Kidney (tissue), 14 donors: Measurements from ENCODE around the gene ADGRA3. TPM values are rescaled to one million over a fixed set of nuclear protein-coding genes. Genes with fewer than 3 reads are reported as not detected.

Source experiments
- DNase-seq, 5 donors: peaks; one replicate each; pipeline ENCODE4 v3.0.0-alpha.2; 2013 to 2020
- FAIRE-seq: peaks from 2 replicates; lab custom pipeline; 2012; peaks lifted over from hg19 to GRCh38; lab: Jason Lieb, UNC
- H3K27ac ChIP-seq, 2 donors: one replicate each; pipeline ENCODE4 v1.7.0; 2013; ENCODE audit warnings: low read depth in 2 of 2, low read length in 2 of 2, inconsistent platforms in 1 of 2
- H3K27me3 ChIP-seq: one replicate; pipeline ENCODE4 v1.7.1; 2013; ENCODE audit warnings: low read length, inconsistent platforms; ENCODE audit not compliant: control insufficient read depth, insufficient read depth
- H3K36me3 ChIP-seq, 3 donors: one replicate each; pipeline versions ENCODE4 v1.7.0 to v1.7.1; 2013; ENCODE audit warnings: low read length in 3 of 3, control low read depth in 1 of 3, inconsistent platforms in 1 of 3; ENCODE audit not compliant: insufficient read depth in 3 of 3, control insufficient read depth in 2 of 3
- H3K4me1 ChIP-seq, 3 donors: one replicate each; pipeline versions ENCODE4 v1.7.0 to v1.7.1; 2013; ENCODE audit warnings: low read length in 3 of 3, inconsistent platforms in 1 of 3, low read depth in 1 of 3; ENCODE audit not compliant: control insufficient read depth in 2 of 3, insufficient read depth in 2 of 3
- H3K4me3 ChIP-seq, 3 donors: one replicate each; pipeline versions ENCODE4 v1.7.0 to v1.8.1; 2013; ENCODE audit warnings: low read length in 3 of 3, control low read depth in 1 of 3, inconsistent platforms in 1 of 3
- H3K9ac ChIP-seq, 3 donors: one replicate each; pipeline versions ENCODE4 v1.7.0 to v1.7.1; 2013; ENCODE audit warnings: low read length in 3 of 3, control low read depth in 1 of 3, inconsistent platforms in 1 of 3
- H3K9me3 ChIP-seq, 3 donors: one replicate each; pipeline versions ENCODE4 v1.7.0 to v1.7.1; 2013; ENCODE audit warnings: low read length in 3 of 3, control low read depth in 1 of 3, inconsistent platforms in 1 of 3; ENCODE audit not compliant: control insufficient read depth in 2 of 3, insufficient read depth in 1 of 3
- intact Hi-C: fragments of 100-400 bp; cut with DNase I; formaldehyde crosslinking; loops from one replicate; pipeline ENCODE4 v1.11.1; 2022
- polyA plus RNA-seq: library from polyadenylated mRNA; stranded (reverse); fragments of 350-450 nt; fragmentation: Illumina TruSeq; extraction: RNeasy Lipid Tissue Mini Kit (QIAGEN cat#74804); gene quantifications from one replicate; pipeline ENCODE4 v1.2.3, GENCODE V29; 2014; ENCODE audit warnings: low read depth, low replicate concordance; ENCODE audit not compliant: insufficient read depth
- total RNA-seq: library from RNA; stranded (reverse); fragmentation: NEBNext Ultra II Directional; extraction: Animal tissue kit (Norgen Biotek cat#: 25700); gene quantifications from one replicate; pipeline ENCODE4 v1.2.1, GENCODE V29; 2021
- TF ChIP-seq, protein P1 (sequence below): IDR thresholded peaks from 3 replicates; pipeline ENCODE4 v1.5.1; 2012; ENCODE audit warnings: mild to moderate bottlenecking, moderate library complexity, borderline replicate concordance; ENCODE audit not compliant: insufficient read depth; ENCODE audit errors: extremely low read depth
- donor health status: control.
- donor health status: control.
- donor health status: control.
- donor health status: control.
- donor health status: control.
- donor health status: DM: yes; HTN: yes; CAD: no.
- donor health status: Normal renal cell carcinoma (clear cell type).

The ADGRA3 gene
- total and polyA plus RNA-seq, 2 donors from 2014 or later = 8.2 to 28.7 TPM

DNA sequence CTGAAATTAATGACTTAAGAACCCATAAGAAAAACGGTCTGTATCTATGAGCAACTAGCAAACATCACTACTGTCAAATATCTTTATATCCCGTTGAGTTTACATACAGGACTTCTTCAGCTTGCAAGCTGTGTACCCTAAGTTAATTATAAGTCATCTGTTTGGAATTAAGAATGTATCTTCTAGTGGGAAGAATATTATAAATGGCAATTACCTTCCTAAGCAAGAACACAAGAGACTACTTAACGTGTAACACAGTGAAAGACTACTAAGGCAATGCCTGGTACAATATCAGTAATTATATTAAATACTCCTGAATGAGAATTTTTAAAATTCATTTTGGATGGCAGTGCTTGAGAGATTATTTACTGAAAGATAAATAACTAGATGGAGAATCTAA, 58.5 kb downstream of the ADGRA3 start:
- Histone ChIP-seq H3K4me3 (no peak overlapping the region), H3K9me3 (no peaks in the 10 kb centered on the region), H3K27ac (no peak overlapping the region), H3K4me1 (peaks cover 2 to 6% (median 3%) of the 10 kb centered on the region in 3 donors), H3K9ac (no peak overlapping the region), H3K27me3 (no peaks in the 10 kb centered on the region), H3K36me3 (peaks cover 0 to 2% (median 0%) of the 10 kb centered on the region in 3 donors)
- intact Hi-C loops = no loop called here
- TF ChIP-seq, protein P1, sequence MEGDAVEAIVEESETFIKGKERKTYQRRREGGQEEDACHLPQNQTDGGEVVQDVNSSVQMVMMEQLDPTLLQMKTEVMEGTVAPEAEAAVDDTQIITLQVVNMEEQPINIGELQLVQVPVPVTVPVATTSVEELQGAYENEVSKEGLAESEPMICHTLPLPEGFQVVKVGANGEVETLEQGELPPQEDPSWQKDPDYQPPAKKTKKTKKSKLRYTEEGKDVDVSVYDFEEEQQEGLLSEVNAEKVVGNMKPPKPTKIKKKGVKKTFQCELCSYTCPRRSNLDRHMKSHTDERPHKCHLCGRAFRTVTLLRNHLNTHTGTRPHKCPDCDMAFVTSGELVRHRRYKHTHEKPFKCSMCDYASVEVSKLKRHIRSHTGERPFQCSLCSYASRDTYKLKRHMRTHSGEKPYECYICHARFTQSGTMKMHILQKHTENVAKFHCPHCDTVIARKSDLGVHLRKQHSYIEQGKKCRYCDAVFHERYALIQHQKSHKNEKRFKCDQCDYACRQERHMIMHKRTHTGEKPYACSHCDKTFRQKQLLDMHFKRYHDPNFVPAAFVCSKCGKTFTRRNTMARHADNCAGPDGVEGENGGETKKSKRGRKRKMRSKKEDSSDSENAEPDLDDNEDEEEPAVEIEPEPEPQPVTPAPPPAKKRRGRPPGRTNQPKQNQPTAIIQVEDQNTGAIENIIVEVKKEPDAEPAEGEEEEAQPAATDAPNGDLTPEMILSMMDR = no peak
- DNase-seq (no peak), FAIRE-seq (no peak)

DNA sequence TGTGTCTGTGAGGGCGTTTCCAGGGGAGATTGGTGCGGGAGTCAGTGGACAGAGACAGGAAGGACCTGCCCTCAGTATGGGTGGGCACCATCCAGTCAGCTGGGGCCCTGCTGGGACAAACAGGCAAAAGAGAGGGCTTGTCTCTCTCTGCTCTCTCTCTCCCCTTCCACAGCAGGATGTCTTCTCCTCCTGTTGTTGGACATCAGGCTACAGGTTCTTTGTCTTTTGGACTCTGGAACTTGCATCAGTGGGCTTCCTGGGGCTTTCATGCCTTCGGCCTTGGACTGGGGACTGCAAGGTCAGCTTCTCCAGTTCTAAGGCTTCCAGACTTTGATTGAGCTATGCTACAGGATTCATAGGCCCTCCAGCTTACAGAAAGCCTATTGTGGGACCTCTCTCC, 59.6 kb downstream of the ADGRA3 start:
- Histone ChIP-seq H3K27ac (no peak overlapping the region), H3K27me3 (no peaks in the 10 kb centered on the region), H3K9ac (no peak overlapping the region), H3K4me1 (peaks cover 2 to 6% (median 3%) of the 10 kb centered on the region in 3 donors), H3K36me3 (peaks cover 0 to 2% (median 0%) of the 10 kb centered on the region in 3 donors), H3K4me3 (no peak overlapping the region), H3K9me3 (no peaks in the 10 kb centered on the region)
- no peak for DNase-seq
- no peak for FAIRE-seq
- intact Hi-C loops = no loop called here
- TF ChIP-seq, protein P1 = no peak

DNA sequence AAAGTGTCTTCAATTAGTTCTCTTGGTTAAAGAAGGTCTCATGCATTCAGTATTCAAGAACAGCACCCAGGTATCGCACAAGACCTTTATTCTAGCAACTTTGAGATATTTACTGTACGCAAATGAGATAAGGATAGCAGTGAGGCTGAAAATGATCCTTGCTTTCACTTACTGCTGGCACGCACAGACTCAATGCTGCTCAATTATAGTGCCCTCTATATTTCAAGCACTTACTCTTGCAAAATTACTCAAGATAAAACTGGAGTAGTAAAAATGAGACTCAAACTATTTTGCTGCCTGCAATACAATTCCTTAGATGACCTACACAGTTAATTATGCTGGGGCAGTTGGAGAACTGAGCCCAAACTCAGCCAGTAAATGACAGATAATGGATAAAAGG, 60.9 kb downstream of the ADGRA3 start:
- H3K4me3 ChIP-seq = no peak overlapping the region
- intact Hi-C loops = no loop called here
- TF ChIP-seq, protein P1 = no peak
- no peaks in the 10 kb centered on the region for H3K27me3 ChIP-seq
- H3K27ac ChIP-seq = no peak overlapping the region
- no peak for FAIRE-seq
- H3K4me1 ChIP-seq = peaks cover 2 to 6% (median 3%) of the 10 kb centered on the region in 3 donors
- no peak overlapping the region for H3K9ac ChIP-seq
- H3K9me3 ChIP-seq = no peaks in the 10 kb centered on the region
- peaks cover 0 to 2% (median 0%) of the 10 kb centered on the region in 3 donors for H3K36me3 ChIP-seq
- DNase-seq = no peak
